HEK293T (cell line): ENCODE measurements around the gene MXD1.

ENCODE experiments used
- BHLHE40 ChIP-seq: fragments of 450-650 bp; IDR thresholded peaks from 2 replicates; pipeline ENCODE4 v1.6.1; 2016; ENCODE audit warnings: mild to moderate bottlenecking, moderate library complexity, borderline replicate concordance
- ELF4 ChIP-seq: fragments of 450-650 bp; IDR thresholded peaks from 2 replicates; pipeline ENCODE4 v1.6.1; 2017; ENCODE audit warnings: antibody characterized with exemption
- FOXK2 ChIP-seq: fragments of 450-650 bp; IDR thresholded peaks from 2 replicates; pipeline ENCODE4 v1.6.1; 2016; ENCODE audit warnings: mild to moderate bottlenecking
- FOXM1 ChIP-seq: fragments of 450-650 bp; IDR thresholded peaks from 2 replicates; pipeline ENCODE4 v1.6.1; 2017; ENCODE audit warnings: mild to moderate bottlenecking, borderline replicate concordance
- HDGF ChIP-seq: fragments of 450-650 bp; IDR thresholded peaks from 2 replicates; pipeline ENCODE4 v1.6.1; 2017; ENCODE audit warnings: antibody characterized with exemption, borderline replicate concordance
- PKNOX1 ChIP-seq: fragments of 450-650 bp; IDR thresholded peaks from 2 replicates; pipeline ENCODE4 v1.6.1; 2016
- SP1 ChIP-seq: fragments of 450-650 bp; IDR thresholded peaks from 2 replicates; pipeline ENCODE4 v1.6.1; 2017
- SUZ12 ChIP-seq: fragments of 450-650 bp; IDR thresholded peaks from 2 replicates; pipeline ENCODE4 v1.6.1; 2016; ENCODE audit warnings: mild to moderate bottlenecking
- TARDBP ChIP-seq: fragments of 450-650 bp; IDR thresholded peaks from 2 replicates; pipeline ENCODE4 v1.6.1; 2016

- no peak for TF ChIP-seq BHLHE40
- no peak for TF ChIP-seq SP1
- no peak for TF ChIP-seq FOXM1
- no peak for TF ChIP-seq ELF4
- TF ChIP-seq TARDBP: no peak
- TF ChIP-seq HDGF: no peak
- TF ChIP-seq PKNOX1: no peak
- TF ChIP-seq FOXK2: no peak
- TF ChIP-seq SUZ12: no peak
Measured at GRCh38 chr2:69972822-69973221, 57.9 kb downstream of the MXD1 start.
